Endodermal cell (in vitro differentiated cells): ENCODE data around the gene CLK3. TPM values are rescaled to one million over a fixed set of nuclear protein-coding genes. Genes with fewer than 3 reads are reported as not detected.

Source experiments
- DNase-seq: peaks from one replicate; pipeline ENCODE4 v3.0.0-alpha.2; 2017
- H3K27ac ChIP-seq: 2 replicates; pipeline ENCODE4 v1.5.1; 2013; ENCODE audit warnings: mild to moderate bottlenecking, low read depth, low read length, moderate library complexity
- H3K27me3 ChIP-seq: 2 replicates; pipeline ENCODE4 v1.6.1; 2013; ENCODE audit warnings: mild to moderate bottlenecking, low read length, moderate library complexity; ENCODE audit not compliant: insufficient read depth, control insufficient read depth, poor library complexity, severe bottlenecking
- H3K36me3 ChIP-seq: 2 replicates; pipeline ENCODE4 v1.7.0; 2013; ENCODE audit warnings: mild to moderate bottlenecking, low read length, moderate library complexity; ENCODE audit not compliant: control insufficient read depth, insufficient read depth
- H3K4me1 ChIP-seq: one replicate; pipeline ENCODE4 v1.7.0; 2013; ENCODE audit warnings: low read length; ENCODE audit not compliant: control insufficient read depth, insufficient read depth
- H3K4me3 ChIP-seq: 2 replicates; pipeline ENCODE4 v1.5.1; 2013; ENCODE audit warnings: mild to moderate bottlenecking, low read length, moderate library complexity
- H3K9ac ChIP-seq: 2 replicates; pipeline ENCODE4 v1.6.1; 2013; ENCODE audit warnings: mild to moderate bottlenecking, low read length, moderate library complexity; ENCODE audit not compliant: poor library complexity, severe bottlenecking; ENCODE audit errors: extremely low read depth
- H3K9me3 ChIP-seq: 2 replicates; pipeline ENCODE4 v1.6.1; 2013; ENCODE audit warnings: mild to moderate bottlenecking, low read length, moderate library complexity; ENCODE audit not compliant: control insufficient read depth
- H3K27ac Mint-ChIP-seq: 2 replicates; pipeline ENCODE4 v1.8.0; 2020; ENCODE audit warnings: mixed read lengths
- H3K27me3 Mint-ChIP-seq: 2 replicates; pipeline ENCODE4 v1.8.0; 2021; ENCODE audit warnings: mild to moderate bottlenecking, mixed read lengths; ENCODE audit not compliant: insufficient read depth
- H3K36me3 Mint-ChIP-seq: 2 replicates; pipeline ENCODE4 v1.8.0; 2020; ENCODE audit warnings: low read depth, mixed read lengths
- H3K4me1 Mint-ChIP-seq: 2 replicates; pipeline ENCODE4 v1.8.0; 2020; ENCODE audit warnings: mixed read lengths
- H3K4me3 Mint-ChIP-seq: 2 replicates; pipeline ENCODE4 v1.8.0; 2020; ENCODE audit warnings: mild to moderate bottlenecking, moderate library complexity, mixed read lengths
- H3K9me3 Mint-ChIP-seq: 2 replicates; pipeline ENCODE4 v1.8.0; 2020; ENCODE audit warnings: mild to moderate bottlenecking, mixed read lengths
- CTCF ChIP-seq: fragments of 200-600 bp; sonication (generic); conservative IDR thresholded peaks from 2 replicates; pipeline ENCODE4 v1.5.0; 2021; ENCODE audit warnings: antibody characterized with exemption, mild to moderate bottlenecking
- WGBS, 2 experiments: methylation state at CpG; one replicate each; pipeline versions ENCODE4 v1.1.5 to v1.1.7; 2013; ENCODE audit warnings: missing lambda C conversion rate in 2 of 2, mixed read lengths in 1 of 2; ENCODE audit not compliant: insufficient coverage in 1 of 2, insufficient read length in 1 of 2; 5-methylcytosine and 5-hydroxymethylcytosine counted together
- total RNA-seq, 2 donors: library from RNA; stranded (reverse); fragmentation: NEBNext Ultra II Directional in 1 of 2; extraction: Animal tissue kit (Norgen Biotek cat#: 25700) in 1 of 2; gene quantifications; 2 replicates in 1 of 2; 3 replicates in 1 of 2; pipeline ENCODE4 v1.2.1, GENCODE V29; 2021

CLK3 gene
- total RNA-seq, 2 donors from 2014 or later: 53.4 to 67.3 TPM

- TF ChIP-seq CTCF: no peak
- Mint-ChIP-seq H3K9me3 (no peaks in the 10 kb centered on the region), H3K36me3 (peaks cover 88% of the 10 kb centered on the region), H3K27me3 (no peaks in the 10 kb centered on the region), H3K27ac (no peak overlapping the region), H3K4me1 (peaks cover 2% of the 10 kb centered on the region), H3K4me3 (no peak overlapping the region)
- Histone ChIP-seq H3K4me1 (no peaks in the 10 kb centered on the region), H3K9me3 (no peaks in the 10 kb centered on the region), H3K36me3 (peaks cover 97% of the 10 kb centered on the region), H3K4me3 (no peak overlapping the region), H3K27me3 (no peaks in the 10 kb centered on the region), H3K9ac (no peak overlapping the region), H3K27ac (no peak overlapping the region)
- DNase-seq: no peak
- 92% methylated on average over 5 to 7 of the region's 7 CpGs for WGBS, 2 experiments
Observed at GRCh38 chr15:74624020-74624602, 8.5 kb downstream of the CLK3 start.

GRCh38 chr15:74625693-74626092, 10.1 kb downstream of the CLK3 start:
- Mint-ChIP-seq H3K36me3 (peaks cover 76% of the 10 kb centered on the region), H3K4me3 (no peak overlapping the region), H3K4me1 (peaks cover 2% of the 10 kb centered on the region), H3K27ac (no peak overlapping the region), H3K27me3 (no peaks in the 10 kb centered on the region), H3K9me3 (no peaks in the 10 kb centered on the region)
- H3K27me3 ChIP-seq: no peaks in the 10 kb centered on the region
- H3K4me1 ChIP-seq: no peaks in the 10 kb centered on the region
- no peaks in the 10 kb centered on the region for H3K9me3 ChIP-seq
- H3K27ac ChIP-seq: no peak overlapping the region
- no peak overlapping the region for H3K9ac ChIP-seq
- TF ChIP-seq CTCF: no peak
- no peak for DNase-seq
- no peak overlapping the region for H3K4me3 ChIP-seq
- H3K36me3 ChIP-seq: peaks cover 90% of the 10 kb centered on the region
- 93 to 94% methylated on average over 5 to 6 of the region's 6 CpGs for WGBS, 2 experiments

- H3K9me3 Mint-ChIP-seq: no peaks in the 10 kb centered on the region
Observed at GRCh38 chr15:74626336-74626735, 10.7 kb downstream of the CLK3 start.

More at GRCh38 chr15:74626336-74626735, 10.7 kb downstream of the CLK3 start:
- Histone ChIP-seq H3K36me3 (peaks cover 93% of the 10 kb centered on the region), H3K4me3 (no peak overlapping the region), H3K4me1 (no peaks in the 10 kb centered on the region), H3K27ac (no peak overlapping the region), H3K27me3 (no peaks in the 10 kb centered on the region), H3K9me3 (no peaks in the 10 kb centered on the region), H3K9ac (no peak overlapping the region)
- WGBS, 2 experiments: 96 to 98% methylated on average over 5 to 7 of the region's 7 CpGs
- H3K4me1 Mint-ChIP-seq: no peaks in the 10 kb centered on the region
- peaks cover 70% of the 10 kb centered on the region for H3K36me3 Mint-ChIP-seq
- TF ChIP-seq CTCF: no peak
- no peak for DNase-seq
- H3K27me3 Mint-ChIP-seq: no peaks in the 10 kb centered on the region
- no peak overlapping the region for H3K27ac Mint-ChIP-seq
- no peak overlapping the region for H3K4me3 Mint-ChIP-seq
